ENCODE results near the gene PLIN3. TPM values are rescaled to one million over a fixed set of nuclear protein-coding genes. Genes with fewer than 3 reads are reported as not detected.
"Not testable (repeated sequence)": the region's sequence is repeated elsewhere in the genome, so short reads cannot be mapped to it uniquely, and the experiment has no call there.

The PLIN3 gene
- total RNA-seq, 2 donors from 2014 or later = 61.3 to 76.5 TPM

DNA sequence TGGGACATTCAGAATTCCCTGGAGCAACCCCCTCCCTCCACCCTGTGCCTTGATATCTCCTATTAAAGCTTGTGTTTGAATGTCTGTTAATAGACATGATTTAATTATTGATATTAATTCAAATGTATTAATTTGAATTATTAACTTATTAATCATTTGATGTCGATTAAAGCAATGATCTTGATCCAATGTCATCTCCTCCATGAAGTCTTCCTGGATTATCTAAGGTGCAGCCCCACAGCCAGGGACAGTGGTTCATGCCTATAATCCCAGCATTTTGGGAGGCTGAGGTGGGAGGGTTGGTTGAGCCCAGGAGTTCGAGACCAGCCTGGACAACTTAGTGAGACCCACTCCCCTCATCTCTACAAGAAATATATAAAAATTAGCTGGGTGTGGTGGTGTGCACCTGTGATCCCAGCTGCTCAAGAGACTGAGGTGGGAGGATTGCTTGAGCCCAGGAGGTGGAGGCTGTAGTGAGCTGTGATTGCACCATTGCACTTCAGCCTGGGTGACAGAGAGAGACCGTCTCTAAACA, 66.3 kb downstream of the PLIN3 start:
- TF ChIP-seq, protein P1, sequence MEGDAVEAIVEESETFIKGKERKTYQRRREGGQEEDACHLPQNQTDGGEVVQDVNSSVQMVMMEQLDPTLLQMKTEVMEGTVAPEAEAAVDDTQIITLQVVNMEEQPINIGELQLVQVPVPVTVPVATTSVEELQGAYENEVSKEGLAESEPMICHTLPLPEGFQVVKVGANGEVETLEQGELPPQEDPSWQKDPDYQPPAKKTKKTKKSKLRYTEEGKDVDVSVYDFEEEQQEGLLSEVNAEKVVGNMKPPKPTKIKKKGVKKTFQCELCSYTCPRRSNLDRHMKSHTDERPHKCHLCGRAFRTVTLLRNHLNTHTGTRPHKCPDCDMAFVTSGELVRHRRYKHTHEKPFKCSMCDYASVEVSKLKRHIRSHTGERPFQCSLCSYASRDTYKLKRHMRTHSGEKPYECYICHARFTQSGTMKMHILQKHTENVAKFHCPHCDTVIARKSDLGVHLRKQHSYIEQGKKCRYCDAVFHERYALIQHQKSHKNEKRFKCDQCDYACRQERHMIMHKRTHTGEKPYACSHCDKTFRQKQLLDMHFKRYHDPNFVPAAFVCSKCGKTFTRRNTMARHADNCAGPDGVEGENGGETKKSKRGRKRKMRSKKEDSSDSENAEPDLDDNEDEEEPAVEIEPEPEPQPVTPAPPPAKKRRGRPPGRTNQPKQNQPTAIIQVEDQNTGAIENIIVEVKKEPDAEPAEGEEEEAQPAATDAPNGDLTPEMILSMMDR (IDR thresholded peaks at IDR 0.05) = no peak
- TF ChIP-seq POLR2AphosphoS5 (IDR thresholded peaks at IDR 0.05) = no peak
- no peak for TF ChIP-seq POLR2A (IDR thresholded peaks at IDR 0.05)
- Histone ChIP-seq H3K36me3 (no peaks in the 10 kb centered on the region), H3K27me3 (replicated peaks; ENCODE audit: insufficient read depth) (no peaks in the 10 kb centered on the region), H3K4me1 (replicated peaks) (no peaks in the 10 kb centered on the region), H3K4me3 (no peak overlapping the region), H3K27ac (peak overlapping the region; percentile 87 to 91), H3K9me3 (no peaks in the 10 kb centered on the region)
- intact Hi-C loops (cut with DNase I) = no loop called here
- no peak for DNase-seq (ENCODE audit: low spot score)
- 72% methylated on average over 3 of the region's 3 CpGs for whole genome bisulfite sequencing

DNA sequence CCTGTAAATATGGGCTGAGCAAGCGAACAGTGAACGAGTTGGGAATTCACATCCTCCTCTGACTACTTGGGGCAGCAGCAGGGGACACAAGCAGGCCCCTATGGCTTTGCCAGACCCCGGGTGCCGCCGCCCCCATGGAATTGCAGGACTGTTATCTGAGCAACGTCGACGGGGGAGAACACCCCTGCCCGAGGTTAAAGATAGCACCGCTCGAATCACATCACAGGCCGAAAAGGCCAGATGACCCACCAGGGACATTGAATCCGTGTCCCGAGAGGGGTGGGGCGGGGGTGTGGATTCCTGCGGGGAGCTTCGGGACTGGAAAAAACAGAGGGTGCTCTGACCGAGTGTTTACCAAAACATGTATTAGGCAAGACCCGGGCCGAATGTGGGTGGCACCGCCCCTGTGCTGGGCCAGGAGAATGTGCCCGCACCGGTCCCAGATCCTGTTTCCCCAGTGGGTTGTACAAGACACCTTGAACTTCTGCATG, 66.8 kb downstream of the PLIN3 start:
- intact Hi-C loops (cut with DNase I) = no loop called here
- peak; percentile 97 for DNase-seq (ENCODE audit: low spot score)

DNA sequence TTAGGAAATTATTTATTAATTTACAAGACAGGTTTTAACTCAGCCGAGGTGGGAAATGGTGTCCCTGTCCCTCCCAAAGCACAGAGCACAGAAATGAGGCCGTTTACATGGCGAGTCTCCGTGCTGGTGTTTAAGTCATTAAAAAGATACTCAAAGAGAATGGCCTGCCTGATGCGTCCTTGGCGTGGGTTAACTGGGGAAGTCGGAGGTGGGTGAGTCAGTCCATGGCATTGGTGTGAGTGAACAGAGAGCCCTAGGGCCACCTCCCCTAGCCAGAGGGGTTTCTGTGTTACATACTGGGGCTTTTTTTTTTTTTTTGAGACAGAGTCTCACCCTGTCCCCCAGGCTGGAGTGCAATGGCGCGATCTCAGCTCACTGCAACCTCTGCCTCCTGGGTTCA, 72.1 kb downstream of the PLIN3 start:
- TF ChIP-seq POLR2A (IDR thresholded peaks at IDR 0.05) (no peak), POLR2AphosphoS5 (IDR thresholded peaks at IDR 0.05) (no peak)
- TF ChIP-seq, protein P1 (IDR thresholded peaks at IDR 0.05) = no peak
- Histone ChIP-seq H3K36me3 (peaks cover 0 to 7% of the 10 kb centered on the region in 2 donors), H3K4me1 (replicated peaks) (peaks cover 21% of the 10 kb centered on the region), H3K4me3 (peak overlapping the region in 1 of 2 donors; percentile 1), H3K9me3 (no peaks in the 10 kb centered on the region), H3K27ac (peak overlapping the region; percentile 59 to 62), H3K27me3 (replicated peaks; ENCODE audit: insufficient read depth) (no peaks in the 10 kb centered on the region)
- DNase-seq (ENCODE audit: low spot score) = no peak
- WGBS = 56% methylated on average over 9 of the region's 9 CpGs
- intact Hi-C loops (cut with DNase I) = no loop called here

More for the DNA sequence above, 66.8 kb downstream of the PLIN3 start:
- peak overlapping the region; percentile 87 to 91 for H3K27ac ChIP-seq
- 44% methylated on average over 23 of the region's 23 CpGs for WGBS
- H3K4me3 ChIP-seq = no peak overlapping the region
- no peaks in the 10 kb centered on the region for H3K27me3 ChIP-seq (replicated peaks; ENCODE audit: insufficient read depth)
- no peaks in the 10 kb centered on the region for H3K4me1 ChIP-seq (replicated peaks)
- no peaks in the 10 kb centered on the region for H3K36me3 ChIP-seq
- TF ChIP-seq, protein P1 (IDR thresholded peaks at IDR 0.05) = no peak
- TF ChIP-seq POLR2AphosphoS5 (IDR thresholded peaks at IDR 0.05) = peak; percentile 95
- no peaks in the 10 kb centered on the region for H3K9me3 ChIP-seq

DNA sequence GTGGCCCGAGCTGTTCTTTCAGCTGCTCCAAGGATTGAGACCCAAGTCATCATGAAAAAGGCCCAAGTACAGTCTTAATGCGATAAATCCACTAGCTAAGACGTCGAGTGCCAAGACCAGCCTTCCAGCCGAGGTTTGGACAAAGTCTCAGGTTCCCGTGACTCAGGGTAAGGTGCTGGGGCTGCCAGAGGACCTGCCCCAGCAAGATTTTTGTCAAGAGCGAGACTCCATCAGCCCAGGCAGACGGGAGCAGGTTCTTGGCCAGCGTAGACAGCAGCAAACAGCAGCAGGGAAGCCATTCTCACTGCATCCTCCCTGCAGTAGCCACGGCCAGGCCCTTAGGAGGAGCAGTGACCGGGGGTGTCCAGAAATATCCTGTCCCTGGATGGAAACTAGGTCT, 72.5 kb downstream of the PLIN3 start:
- peak; percentile 40 for TF ChIP-seq POLR2A (IDR thresholded peaks at IDR 0.05)
- TF ChIP-seq POLR2AphosphoS5 (IDR thresholded peaks at IDR 0.05) = peak; percentile 78
- TF ChIP-seq, protein P1 (IDR thresholded peaks at IDR 0.05) = no peak
- intact Hi-C loops (cut with DNase I) = loop anchor here (5.0 kb wide), 1 partner anchor 63 kb away; no protein-coding TSS in a partner anchor
- H3K36me3 ChIP-seq = peaks cover 0 to 7% of the 10 kb centered on the region in 2 donors
- no peaks in the 10 kb centered on the region for H3K27me3 ChIP-seq (replicated peaks; ENCODE audit: insufficient read depth)
- DNase-seq (ENCODE audit: low spot score) = peak; percentile 78
- peaks cover 21% of the 10 kb centered on the region for H3K4me1 ChIP-seq (replicated peaks)
- H3K9me3 ChIP-seq = no peaks in the 10 kb centered on the region
- H3K4me3 ChIP-seq = peak overlapping the region in 1 of 2 donors; percentile 1
- WGBS = 49% methylated on average over 10 of the region's 11 CpGs
- peak overlapping the region; percentile 59 to 62 for H3K27ac ChIP-seq

DNA sequence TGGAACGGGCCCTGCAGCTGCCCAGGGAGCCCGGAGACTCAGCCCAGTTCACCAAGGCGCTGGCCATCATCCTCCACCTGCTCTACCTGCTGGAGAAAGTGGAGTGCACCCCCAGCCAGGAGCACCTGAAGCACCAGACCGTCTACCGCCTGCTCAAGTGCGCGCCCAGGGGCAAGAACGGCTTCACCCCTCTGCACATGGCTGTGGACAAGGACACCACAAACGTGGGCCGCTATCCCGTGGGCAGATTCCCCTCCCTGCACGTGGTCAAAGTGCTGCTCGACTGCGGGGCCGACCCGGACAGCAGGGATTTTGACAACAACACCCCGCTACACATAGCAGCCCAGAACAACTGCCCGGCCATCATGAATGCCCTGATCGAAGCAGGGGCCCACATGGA, 74.2 kb downstream of the PLIN3 start:
- DNase-seq (ENCODE audit: low spot score) = not testable (repeated sequence)
- intact Hi-C loops (cut with DNase I) = loop anchor here (5.0 kb wide), 1 partner anchor 61 kb away; no protein-coding TSS in a partner anchor
- H3K4me1 ChIP-seq (replicated peaks) = peaks cover 21% of the 10 kb centered on the region

DNA sequence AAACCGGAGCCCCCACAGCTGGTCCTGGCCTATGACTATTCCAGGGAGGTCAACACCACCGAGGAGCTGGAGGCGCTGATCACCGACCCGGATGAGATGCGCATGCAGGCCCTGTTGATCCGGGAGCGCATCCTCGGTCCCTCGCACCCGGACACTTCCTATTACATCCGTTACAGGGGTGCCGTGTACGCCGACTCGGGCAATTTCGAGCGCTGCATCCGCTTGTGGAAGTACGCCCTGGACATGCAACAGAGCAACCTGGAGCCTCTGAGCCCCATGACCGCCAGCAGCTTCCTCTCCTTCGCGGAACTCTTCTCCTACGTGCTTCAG, 74.6 kb downstream of the PLIN3 start:
- H3K36me3 ChIP-seq; H3K9me3 ChIP-seq; DNase-seq (ENCODE audit: low spot score); H3K27me3 ChIP-seq (replicated peaks; ENCODE audit: insufficient read depth): not testable (repeated sequence)
- Histone ChIP-seq H3K4me3 (peak overlapping the region in 1 of 2 donors; percentile 94), H3K4me1 (replicated peaks) (peaks cover 21% of the 10 kb centered on the region), H3K27ac (peak overlapping the region in 1 of 2 donors; percentile 89)
- WGBS = 82% methylated on average over 24 of the region's 24 CpGs
- intact Hi-C loops (cut with DNase I) = loop anchor here (5.0 kb wide), 1 partner anchor 61 kb away; no protein-coding TSS in a partner anchor

More for the DNA sequence above, 74.2 kb downstream of the PLIN3 start:
- H3K27me3 ChIP-seq (replicated peaks; ENCODE audit: insufficient read depth); H3K4me3 ChIP-seq; H3K27ac ChIP-seq; H3K36me3 ChIP-seq; H3K9me3 ChIP-seq: not testable (repeated sequence)
- WGBS = 80% methylated on average over 19 of the region's 19 CpGs

DNA sequence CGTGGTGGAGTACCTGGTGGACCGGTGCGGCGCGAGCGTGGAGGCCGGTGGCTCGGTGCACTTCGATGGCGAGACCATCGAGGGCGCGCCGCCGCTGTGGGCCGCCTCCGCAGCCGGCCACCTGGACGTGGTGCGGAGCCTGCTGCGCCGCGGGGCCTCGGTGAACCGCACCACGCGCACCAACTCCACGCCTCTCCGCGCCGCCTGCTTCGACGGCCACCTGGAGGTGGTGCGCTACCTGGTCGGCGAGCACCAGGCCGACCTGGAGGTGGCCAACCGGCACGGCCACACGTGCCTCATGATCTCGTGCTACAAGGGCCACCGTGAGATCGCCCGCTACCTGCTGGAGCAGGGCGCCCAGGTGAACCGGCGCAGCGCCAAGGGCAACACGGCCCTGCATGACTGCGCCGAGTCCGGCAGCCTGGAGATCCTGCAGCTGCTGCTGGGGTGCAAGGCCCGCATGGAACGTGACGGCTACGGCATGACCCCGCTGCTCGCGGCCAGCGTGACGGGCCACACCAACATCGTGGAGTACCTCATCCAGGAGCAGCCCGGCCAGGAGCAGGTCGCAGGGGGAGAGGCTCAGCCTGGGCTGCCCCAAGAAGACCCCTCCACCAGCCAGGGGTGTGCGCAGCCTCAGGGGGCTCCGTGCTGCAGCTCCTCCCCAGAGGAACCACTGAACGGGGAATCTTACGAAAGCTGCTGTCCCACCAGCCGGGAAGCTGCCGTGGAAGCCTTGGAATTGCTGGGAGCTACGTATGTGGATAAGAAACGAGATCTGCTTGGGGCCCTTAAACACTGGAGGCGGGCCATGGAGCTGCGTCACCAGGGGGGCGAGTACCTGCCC, 75.2 kb downstream of the PLIN3 start:
- WGBS = 20% methylated on average over 16 of the region's 75 CpGs
- DNase-seq (ENCODE audit: low spot score); H3K27me3 ChIP-seq (replicated peaks; ENCODE audit: insufficient read depth); H3K36me3 ChIP-seq; H3K9me3 ChIP-seq: not testable (repeated sequence)
- Histone ChIP-seq H3K27ac (peak overlapping the region; percentile 89 to 90), H3K4me3 (peak overlapping the region; percentile 92 to 94), H3K4me1 (replicated peaks) (peaks cover 21% of the 10 kb centered on the region)
- intact Hi-C loops (cut with DNase I) = loop anchor here (5.0 kb wide), 1 partner anchor 60 kb away; no protein-coding TSS in a partner anchor

All from prostate gland (tissue), 2 donors.